ENCODE measurements around the gene DAB1. TPM values are rescaled to one million over a fixed set of nuclear protein-coding genes. Genes with fewer than 3 reads are reported as not detected.

Gene DAB1
- total RNA-seq, 1 donor from 2014 or later: 19.1 TPM

DNA sequence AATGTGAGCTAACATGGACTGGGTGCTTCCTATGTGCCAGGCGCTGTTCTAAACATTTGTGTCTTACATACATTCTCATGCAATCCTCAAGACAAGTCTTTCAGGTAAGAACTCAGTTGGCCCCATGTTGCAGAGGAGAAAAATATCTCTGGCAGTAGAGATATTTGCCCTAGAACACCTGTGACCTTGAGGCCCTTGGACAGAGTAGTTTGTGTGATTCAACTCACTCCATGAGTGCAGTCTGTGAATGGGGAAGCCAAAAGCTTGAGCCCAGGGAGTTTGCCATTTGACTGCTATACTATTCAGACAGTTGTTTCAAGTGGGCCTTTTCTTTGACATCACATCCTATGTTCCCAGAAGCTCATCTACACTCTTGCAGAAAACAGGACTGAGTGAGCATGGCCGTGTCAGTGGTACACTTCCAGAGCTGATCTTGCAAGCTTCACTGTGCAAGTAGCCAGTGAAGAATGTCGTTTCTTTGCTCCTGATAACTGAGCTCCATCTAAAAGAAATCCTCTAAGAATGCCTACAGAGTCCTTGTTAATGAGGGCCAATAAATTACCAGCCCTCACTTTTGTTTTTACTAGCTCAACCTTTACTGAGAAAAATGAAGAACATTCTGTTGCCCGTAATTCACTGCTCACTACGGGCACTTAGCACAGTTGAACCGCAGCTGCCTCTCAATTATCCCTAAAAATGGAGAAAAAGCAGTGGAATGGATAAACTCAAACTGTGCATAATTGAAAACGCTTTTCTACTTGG is 359.3 kb downstream of the DAB1 start:
- no peak overlapping the region for H3K4me3 Mint-ChIP-seq (ENCODE audit: unreplicated experiment)
- peaks cover 5% of the 10 kb centered on the region for H3K36me3 Mint-ChIP-seq (ENCODE audit: low read depth, unreplicated experiment)
- H3K9me3 Mint-ChIP-seq (ENCODE audit: unreplicated experiment): no peaks in the 10 kb centered on the region
- no peak overlapping the region for H3K27ac Mint-ChIP-seq (ENCODE audit: unreplicated experiment)
- H3K4me1 Mint-ChIP-seq (ENCODE audit: unreplicated experiment): peaks cover 3% of the 10 kb centered on the region
- H3K27me3 Mint-ChIP-seq (ENCODE audit: unreplicated experiment): no peaks in the 10 kb centered on the region
- DNase-seq (ENCODE audit: low spot score): no peak
- TF ChIP-seq, protein P1, sequence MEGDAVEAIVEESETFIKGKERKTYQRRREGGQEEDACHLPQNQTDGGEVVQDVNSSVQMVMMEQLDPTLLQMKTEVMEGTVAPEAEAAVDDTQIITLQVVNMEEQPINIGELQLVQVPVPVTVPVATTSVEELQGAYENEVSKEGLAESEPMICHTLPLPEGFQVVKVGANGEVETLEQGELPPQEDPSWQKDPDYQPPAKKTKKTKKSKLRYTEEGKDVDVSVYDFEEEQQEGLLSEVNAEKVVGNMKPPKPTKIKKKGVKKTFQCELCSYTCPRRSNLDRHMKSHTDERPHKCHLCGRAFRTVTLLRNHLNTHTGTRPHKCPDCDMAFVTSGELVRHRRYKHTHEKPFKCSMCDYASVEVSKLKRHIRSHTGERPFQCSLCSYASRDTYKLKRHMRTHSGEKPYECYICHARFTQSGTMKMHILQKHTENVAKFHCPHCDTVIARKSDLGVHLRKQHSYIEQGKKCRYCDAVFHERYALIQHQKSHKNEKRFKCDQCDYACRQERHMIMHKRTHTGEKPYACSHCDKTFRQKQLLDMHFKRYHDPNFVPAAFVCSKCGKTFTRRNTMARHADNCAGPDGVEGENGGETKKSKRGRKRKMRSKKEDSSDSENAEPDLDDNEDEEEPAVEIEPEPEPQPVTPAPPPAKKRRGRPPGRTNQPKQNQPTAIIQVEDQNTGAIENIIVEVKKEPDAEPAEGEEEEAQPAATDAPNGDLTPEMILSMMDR (IDR thresholded peaks at IDR 0.05; ENCODE audit: unreplicated experiment): no peak

DNA sequence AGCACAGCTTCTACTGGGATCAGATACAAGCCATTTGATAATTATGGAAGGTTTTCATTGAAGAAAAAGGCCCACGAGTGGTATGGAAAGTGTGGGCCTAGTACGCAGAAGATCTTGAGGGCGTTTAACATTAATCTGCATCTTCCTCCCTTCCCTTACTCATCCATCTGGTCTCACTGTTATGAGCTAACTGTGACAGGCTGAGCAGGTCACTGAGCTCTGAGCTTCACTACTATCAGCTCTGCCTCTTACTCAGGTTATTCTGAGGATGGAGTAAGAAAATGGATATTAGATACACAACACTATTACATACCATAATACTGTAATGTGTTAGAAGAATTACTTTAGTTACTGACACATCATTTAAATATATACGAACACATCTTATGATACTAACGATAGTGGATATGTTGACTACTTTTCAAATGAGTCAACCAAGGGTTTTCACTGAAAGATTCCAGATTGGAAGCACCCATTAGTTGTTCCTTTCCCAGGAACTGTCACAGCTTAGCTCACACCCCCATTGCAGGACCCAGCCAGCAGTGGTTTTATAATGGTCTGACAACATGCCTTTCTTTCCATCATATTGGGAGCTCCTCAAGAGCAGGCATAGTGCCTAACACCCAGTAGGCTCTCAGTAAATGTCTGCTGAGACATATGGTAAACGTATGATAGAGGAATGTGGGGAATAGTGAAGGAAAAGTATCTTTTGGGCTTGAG is 360.3 kb downstream of the DAB1 start:
- no peak for DNase-seq (ENCODE audit: low spot score)
- Mint-ChIP-seq H3K4me1 (ENCODE audit: unreplicated experiment) (peaks cover 3% of the 10 kb centered on the region), H3K27me3 (ENCODE audit: unreplicated experiment) (no peaks in the 10 kb centered on the region), H3K36me3 (ENCODE audit: low read depth, unreplicated experiment) (peaks cover 5% of the 10 kb centered on the region), H3K9me3 (ENCODE audit: unreplicated experiment) (no peaks in the 10 kb centered on the region), H3K4me3 (ENCODE audit: unreplicated experiment) (no peak overlapping the region), H3K27ac (ENCODE audit: unreplicated experiment) (no peak overlapping the region)
- TF ChIP-seq, protein P1 (IDR thresholded peaks at IDR 0.05; ENCODE audit: unreplicated experiment): no peak

DNA sequence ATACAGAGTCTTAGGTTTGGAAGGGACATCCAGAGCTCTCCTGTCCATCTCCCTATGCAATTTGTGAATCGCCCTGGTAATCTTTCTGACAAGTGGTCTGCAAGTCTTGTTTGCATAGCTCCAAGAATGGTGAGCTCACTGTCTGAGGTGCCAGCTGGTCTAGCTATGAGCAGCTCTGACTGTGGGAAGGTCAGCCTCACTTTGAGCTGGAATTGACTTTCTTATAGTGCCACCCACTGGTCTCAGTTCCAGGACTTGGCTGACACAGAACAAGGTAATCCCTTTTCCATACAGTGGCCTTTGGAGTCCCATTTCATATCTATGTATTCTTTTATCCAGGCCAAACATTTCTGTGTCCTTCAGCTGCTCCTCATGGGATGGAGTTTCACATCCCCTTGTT is 362.5 kb downstream of the DAB1 start:
- Mint-ChIP-seq H3K36me3 (ENCODE audit: low read depth, unreplicated experiment) (peaks cover 5% of the 10 kb centered on the region), H3K4me1 (ENCODE audit: unreplicated experiment) (peaks cover 3% of the 10 kb centered on the region), H3K27me3 (ENCODE audit: unreplicated experiment) (no peaks in the 10 kb centered on the region), H3K27ac (ENCODE audit: unreplicated experiment) (no peak overlapping the region), H3K9me3 (ENCODE audit: unreplicated experiment) (no peaks in the 10 kb centered on the region), H3K4me3 (ENCODE audit: unreplicated experiment) (no peak overlapping the region)
- TF ChIP-seq, protein P1 (IDR thresholded peaks at IDR 0.05; ENCODE audit: unreplicated experiment): no peak
- no peak for DNase-seq (ENCODE audit: low spot score)

DNA sequence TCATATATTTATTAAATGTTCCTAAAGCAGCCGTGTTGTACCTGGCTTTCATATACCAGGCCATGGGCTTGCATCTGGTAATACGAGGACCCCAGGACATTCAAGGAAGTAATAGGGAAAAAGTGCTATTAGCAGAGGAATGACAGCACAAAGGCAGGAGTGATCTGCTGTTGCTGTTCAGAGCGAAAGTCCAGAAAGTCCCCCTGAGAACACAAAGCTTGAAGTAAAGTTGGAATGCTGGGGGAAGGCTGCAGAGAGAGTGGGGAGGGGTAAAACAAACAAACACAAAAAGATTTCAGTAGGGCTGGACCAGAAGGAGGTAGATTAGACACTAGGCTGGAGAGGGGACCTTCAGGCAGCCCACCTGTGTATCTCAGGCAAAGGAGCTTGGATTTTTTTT is 363.4 kb downstream of the DAB1 start:
- H3K27me3 Mint-ChIP-seq (ENCODE audit: unreplicated experiment): no peaks in the 10 kb centered on the region
- DNase-seq (ENCODE audit: low spot score): no peak
- peaks cover 3% of the 10 kb centered on the region for H3K4me1 Mint-ChIP-seq (ENCODE audit: unreplicated experiment)
- no peak overlapping the region for H3K27ac Mint-ChIP-seq (ENCODE audit: unreplicated experiment)
- no peaks in the 10 kb centered on the region for H3K9me3 Mint-ChIP-seq (ENCODE audit: unreplicated experiment)
- peaks cover 5% of the 10 kb centered on the region for H3K36me3 Mint-ChIP-seq (ENCODE audit: low read depth, unreplicated experiment)
- no peak overlapping the region for H3K4me3 Mint-ChIP-seq (ENCODE audit: unreplicated experiment)
- TF ChIP-seq, protein P1 (IDR thresholded peaks at IDR 0.05; ENCODE audit: unreplicated experiment): no peak

Data from endothelial cell (in vitro differentiated cells).